GM12878 (cell line): ENCODE measurements around the gene PKP2.

ENCODE experiments used
- FOXM1 ChIP-seq: IDR thresholded peaks from 2 replicates; pipeline ENCODE4 v1.6.1; 2012; ENCODE audit warnings: low read depth, mild to moderate bottlenecking, inconsistent platforms, low read length, moderate library complexity
- MYC ChIP-seq: IDR thresholded peaks from 2 replicates; pipeline ENCODE4 v1.6.1; 2011; ENCODE audit warnings: mild to moderate bottlenecking, low read length, moderate library complexity, inconsistent platforms; ENCODE audit not compliant: insufficient read depth, insufficient replicate concordance, insufficient read length, severe bottlenecking
- RAD21 ChIP-seq: IDR thresholded peaks from 2 replicates; pipeline ENCODE4 v1.6.1; 2011; ENCODE audit warnings: mild to moderate bottlenecking, low read depth, low read length, moderate library complexity; ENCODE audit not compliant: insufficient read depth
- STAT1 ChIP-seq: fragments of 450-650 bp; conservative IDR thresholded peaks from 2 replicates; pipeline ENCODE4 v1.6.1; 2014; ENCODE audit warnings: antibody characterized with exemption, mild to moderate bottlenecking

- TF ChIP-seq STAT1 (no peak), RAD21 (no peak), FOXM1 (no peak), MYC (no peak)
Observed at GRCh38 chr12:32870716-32871115, 25.9 kb downstream of the PKP2 start.
